PC-3 (cell line): ENCODE data around the gene FBXO48.

Experiments
- CTCF ChIP-seq: fragments of 300-600 bp; sonication (generic); conservative IDR thresholded peaks from 2 replicates; pipeline ENCODE4 v1.5.1; 2017; ENCODE audit warnings: antibody characterized with exemption, low read depth, mild to moderate bottlenecking, low read length
- EZH2 ChIP-seq: fragments of 300-600 bp; sonication (generic); IDR thresholded peaks from one replicate; pipeline ENCODE4 v1.6.1; 2017; ENCODE audit warnings: antibody characterized with exemption, mild to moderate bottlenecking, low read length; ENCODE audit not compliant: unreplicated experiment
- EZH2phosphoT487 ChIP-seq: fragments of 300-600 bp; sonication (generic); IDR thresholded peaks from 2 replicates; pipeline ENCODE4 v1.6.1; 2018; ENCODE audit warnings: mild to moderate bottlenecking, antibody characterized with exemption, low read length, borderline replicate concordance

- TF ChIP-seq CTCF (no peak), EZH2phosphoT487 (no peak), EZH2 (no peak)
These were observed 54.8 kb downstream of the FBXO48 start for GRCh38 chr2:68412127-68412819.
